GM21381 (cell line): ENCODE results near the gene TENM3.

Experiments used
- ATAC-seq: cut with Tn5 transposase; IDR thresholded peaks from one replicate; pipeline ENCODE4 v1.9.1; 2021; ENCODE audit warnings: mild to moderate bottlenecking, moderate library complexity; ENCODE audit not compliant: unreplicated experiment

Gene TENM3

DNA sequence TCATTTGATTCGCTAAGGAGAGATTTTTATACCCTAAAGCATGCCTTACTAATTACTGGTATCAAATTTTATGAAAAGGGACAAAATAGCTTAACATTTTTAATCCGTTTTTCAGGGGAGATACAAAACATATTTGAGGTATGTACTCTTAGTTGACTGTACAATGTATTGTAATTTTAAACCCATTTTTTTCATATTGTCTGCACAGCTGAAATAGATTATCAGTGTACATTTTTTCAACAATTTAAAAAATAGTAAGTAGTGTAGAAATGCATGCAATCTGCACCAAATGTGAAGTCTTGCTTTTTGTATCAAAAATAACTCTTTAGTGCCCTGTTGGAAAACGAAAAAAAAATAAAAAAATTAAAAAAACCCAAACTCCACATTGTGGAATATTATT is 82.2 kb downstream of the TENM3 start:
- ATAC-seq = no peak

DNA sequence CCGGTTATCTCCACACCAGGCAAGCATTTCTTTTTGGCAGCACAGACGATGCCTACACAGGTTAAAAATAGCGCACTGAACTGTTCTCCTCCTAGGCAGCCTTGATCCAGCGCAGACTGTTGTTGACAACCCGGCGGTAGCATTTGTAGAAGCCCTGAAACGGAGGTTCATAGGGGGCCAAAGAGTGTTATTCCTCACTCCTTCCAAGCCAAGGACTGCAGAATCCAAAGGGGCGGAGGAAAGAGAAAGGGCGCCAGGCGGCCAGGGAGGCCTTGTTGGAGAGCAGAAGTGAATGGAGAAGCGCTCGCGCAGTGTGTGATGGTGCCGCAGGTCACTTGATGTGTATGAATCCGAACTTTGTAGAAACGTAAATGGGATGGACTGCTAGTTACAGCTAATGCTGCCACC is 82.7 kb downstream of the TENM3 start:
- no peak for ATAC-seq

DNA sequence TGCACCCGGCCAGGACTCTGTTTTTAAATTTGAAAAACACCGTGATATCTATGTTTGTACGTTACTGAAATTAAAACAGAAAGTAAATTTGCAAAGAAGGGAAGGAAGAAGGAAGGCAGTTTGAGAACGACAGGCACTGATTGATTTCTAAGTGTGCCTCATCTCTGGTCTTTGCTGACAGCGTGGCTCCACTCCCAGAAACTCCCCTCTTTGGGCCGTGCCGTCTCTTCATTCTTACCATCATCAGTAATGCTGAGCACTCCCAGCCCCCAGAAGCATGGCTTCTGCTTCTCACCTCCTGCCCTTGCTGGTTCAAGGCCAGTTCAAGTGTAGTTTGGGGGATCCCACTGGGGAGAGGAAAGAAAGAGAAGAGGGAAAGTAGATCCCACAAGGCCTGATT is 85.3 kb downstream of the TENM3 start:
- no peak for ATAC-seq

DNA sequence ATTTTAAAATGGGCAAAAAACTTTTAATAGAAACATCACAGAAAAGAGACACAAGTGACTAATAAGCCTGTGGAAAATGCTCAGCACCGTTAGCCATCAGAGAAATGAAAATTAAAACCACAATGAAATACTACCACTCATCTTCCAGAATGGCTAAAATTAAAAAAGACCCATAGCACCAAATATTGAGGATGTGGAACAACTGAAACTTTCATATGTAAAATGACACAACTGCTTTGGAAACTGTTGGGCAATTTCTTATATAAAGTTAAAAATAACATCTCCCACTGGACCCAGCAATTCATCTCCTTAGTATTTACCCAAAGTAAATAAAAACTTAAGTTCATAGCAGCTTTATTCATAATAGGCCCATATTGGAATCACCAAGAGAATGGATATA is 94.2 kb downstream of the TENM3 start:
- no peak for ATAC-seq

DNA sequence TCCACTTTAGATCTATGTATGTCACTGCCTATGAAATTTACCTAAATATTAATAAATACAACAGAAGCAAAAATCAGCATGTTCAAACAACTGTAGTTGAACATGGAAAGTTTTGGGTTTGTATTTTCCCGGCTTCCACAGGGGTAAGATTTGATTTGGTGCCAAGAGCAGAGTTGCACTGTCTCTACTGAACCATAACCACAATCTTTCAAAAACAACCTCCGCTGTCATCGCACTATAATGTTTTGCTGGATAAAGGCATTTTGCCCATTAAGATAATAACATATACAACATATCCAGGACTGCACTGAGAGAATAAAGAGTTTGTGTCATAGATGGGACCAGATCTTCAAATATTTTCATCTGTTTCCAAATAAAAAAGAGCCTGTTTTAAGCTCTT is 94.9 kb downstream of the TENM3 start:
- ATAC-seq = no peak

DNA sequence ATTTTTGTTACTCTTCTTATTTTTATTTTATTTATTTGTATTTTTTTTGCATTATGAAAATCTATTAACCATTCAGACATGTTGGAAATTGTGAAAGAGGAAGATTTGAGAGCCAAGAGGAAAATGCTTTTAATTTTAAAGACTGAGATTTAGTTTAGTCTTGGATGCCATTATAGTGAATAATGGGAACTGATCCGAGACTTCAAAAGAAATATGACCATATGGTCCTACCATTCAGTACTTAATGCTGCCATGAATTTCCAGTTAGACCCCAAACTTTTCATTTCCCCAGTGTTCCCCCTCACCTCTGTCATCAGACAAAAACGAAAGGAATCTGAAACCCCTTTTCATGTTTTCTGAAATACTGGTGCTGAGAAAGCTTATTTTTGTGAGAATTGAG is 95.5 kb downstream of the TENM3 start:
- ATAC-seq = no peak

DNA sequence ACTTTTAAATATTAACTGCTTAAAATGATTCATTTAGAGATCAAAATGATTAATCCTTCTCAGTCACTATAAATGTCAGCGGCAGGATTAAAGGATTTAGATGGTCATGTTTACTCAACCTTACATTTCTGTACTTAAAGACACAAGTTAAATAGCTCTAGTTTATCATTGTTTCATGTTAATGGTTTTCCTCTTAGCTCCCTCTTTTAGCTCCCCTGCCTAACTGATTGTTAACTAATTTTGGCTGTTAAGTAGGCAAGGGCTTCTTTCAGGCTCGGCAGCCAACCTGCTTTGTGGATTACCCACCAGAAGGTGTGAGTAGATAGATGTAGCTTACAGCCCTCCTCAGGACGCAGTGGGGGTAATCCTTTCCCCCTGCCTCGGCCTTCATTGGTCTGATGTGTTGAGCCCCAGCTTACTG is 96.0 kb downstream of the TENM3 start:
- ATAC-seq = no peak

DNA sequence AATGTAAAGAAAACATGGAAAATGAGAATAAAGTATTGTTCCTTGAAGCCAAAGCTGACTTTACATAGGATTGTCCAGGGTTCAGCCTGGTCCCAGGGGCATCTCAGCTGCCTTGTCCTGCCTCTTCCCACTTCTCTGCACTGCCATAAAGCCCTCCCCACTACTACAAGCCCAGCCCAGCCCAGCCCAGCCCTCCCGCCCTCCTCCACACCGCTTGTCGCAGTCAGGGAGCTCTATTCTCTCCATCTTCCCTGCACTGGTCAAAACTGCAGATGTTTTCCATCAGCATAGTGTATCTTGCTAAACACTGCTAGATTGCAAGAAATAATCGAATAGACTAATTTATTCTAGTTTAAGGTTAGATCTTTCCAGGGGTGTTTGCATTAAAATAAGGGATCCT is 100.3 kb downstream of the TENM3 start:
- ATAC-seq = no peak

DNA sequence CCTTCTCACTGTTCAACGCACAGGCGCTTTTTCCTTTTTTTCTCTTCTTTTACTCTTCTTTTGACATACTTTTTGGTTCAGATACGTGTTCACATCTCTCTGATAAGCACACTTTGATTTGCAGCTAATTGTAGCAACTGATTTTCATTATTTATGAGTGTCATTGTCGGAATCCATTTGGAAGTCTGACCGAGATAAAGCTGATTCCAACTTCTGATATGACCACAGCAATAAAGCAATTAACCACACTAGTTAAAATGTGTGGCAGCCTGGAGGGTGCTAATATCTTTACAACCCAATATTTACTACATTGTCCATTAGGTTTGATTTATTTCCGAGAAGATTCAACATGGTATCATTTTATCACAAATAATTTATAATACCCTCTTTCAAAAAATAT is 101.8 kb downstream of the TENM3 start:
- ATAC-seq = no peak

DNA sequence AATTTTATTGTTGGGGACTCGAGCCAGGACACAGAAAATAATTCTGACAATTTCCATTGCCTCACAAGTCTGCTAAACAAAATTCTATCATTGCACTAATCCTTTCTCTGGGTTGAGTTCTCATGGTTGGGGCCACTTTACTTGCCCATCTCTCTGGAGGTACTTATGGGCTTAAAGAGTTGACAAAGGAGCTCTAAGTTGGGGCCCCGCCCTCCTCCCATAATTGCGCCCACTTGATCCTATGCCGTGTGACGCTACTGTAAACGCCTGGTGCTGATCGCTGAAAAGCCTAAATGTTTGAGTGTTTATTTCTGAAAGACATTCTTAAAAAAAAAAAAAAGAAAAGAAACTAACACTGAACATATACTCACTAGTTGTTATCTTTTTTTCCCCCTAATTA is 103.0 kb downstream of the TENM3 start:
- ATAC-seq = no peak

DNA sequence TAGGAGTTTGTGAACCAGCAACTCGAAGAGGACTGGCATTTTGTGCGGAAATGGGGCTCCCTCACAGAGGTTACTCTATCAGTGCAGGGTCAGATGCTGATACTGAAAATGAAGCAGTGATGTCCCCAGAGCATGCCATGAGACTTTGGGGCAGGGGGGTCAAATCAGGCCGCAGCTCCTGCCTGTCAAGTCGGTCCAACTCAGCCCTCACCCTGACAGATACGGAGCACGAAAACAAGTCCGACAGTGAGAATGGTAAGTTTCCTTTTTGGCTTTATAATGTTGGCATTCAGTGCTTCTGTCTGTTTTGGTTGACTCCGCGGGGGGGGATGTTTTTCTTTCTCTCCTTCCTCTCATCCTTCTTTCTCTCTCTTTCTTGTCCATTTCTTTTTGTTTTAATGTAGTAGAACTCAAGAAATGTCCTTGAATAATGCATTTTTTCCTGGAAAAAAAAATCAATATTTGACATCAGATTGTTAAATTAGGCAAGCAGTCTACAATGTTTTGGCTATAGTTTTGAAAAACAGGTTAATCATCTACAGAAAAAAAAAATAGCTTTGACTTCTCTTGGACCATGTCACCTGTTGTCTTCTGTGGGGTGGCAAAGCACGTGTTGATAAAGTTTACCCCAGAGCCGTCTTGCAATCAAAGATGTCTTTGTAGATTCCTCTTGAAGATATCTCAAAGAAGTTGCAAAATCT is 103.6 kb downstream of the TENM3 start:
- ATAC-seq = no peak

DNA sequence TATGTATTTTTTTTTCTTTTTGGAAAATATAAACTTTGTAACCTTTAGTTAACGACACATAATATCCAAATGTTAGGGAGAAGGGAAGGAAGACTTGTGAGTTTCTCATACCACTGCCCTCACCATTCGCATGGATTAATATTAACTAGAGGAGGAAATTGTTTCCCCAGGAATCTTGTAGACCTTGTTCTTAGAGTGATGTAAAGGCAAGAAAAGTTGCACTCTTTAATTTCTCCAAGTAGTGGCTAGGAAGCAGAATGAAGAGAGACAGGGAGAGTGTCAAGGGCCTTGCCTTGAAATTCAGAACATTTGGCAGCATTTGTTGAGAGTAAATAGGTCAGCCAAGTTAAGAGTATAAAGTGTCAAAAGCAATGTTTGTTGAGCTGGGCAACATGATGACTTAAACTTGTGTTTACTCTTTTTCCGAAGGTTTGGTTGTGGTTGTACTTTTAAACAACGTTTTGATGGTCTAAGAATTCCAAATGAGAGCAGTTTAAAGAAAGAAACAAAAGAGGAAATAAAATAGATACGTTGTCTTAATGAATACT is 105.7 kb downstream of the TENM3 start:
- ATAC-seq = no peak

DNA sequence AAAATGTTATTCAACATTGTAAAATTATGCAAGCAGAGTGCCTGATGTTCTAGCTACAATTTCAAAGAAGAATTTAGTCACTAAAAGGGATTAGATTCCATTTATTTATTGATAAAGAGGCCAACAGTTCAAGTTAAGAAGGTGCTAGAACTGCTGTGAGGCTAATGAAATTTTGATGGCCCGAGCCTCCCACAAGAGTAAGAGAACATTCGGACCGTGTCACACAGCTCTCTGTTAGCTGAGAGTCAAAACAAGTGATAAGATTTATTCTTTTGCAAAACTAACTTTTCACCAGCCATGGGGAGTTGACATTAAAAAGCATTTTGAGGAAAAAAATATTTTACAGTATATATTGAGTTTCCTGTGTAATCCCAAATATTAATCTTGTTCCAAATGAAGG is 106.8 kb downstream of the TENM3 start:
- no peak for ATAC-seq

DNA sequence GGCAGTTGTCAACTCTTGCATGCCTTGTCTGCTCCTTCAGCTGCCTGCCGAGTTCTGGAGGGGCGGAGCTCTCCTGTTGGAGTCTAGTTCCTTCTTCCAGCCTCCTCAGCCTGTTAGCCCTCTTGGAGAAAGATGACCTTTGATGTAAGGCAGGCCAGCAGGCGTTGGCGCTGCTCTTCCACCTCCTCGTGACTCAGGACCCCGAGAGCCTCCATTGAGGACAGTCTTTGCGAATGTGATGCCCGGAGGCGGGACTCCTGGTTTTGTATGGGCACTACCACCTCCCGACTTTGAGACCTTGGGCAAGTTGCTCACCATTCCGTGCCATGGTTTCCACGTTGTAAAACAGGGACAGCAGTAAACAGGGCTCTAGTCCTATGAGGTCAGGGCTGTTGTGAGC is 108.3 kb downstream of the TENM3 start:
- ATAC-seq = no peak

DNA sequence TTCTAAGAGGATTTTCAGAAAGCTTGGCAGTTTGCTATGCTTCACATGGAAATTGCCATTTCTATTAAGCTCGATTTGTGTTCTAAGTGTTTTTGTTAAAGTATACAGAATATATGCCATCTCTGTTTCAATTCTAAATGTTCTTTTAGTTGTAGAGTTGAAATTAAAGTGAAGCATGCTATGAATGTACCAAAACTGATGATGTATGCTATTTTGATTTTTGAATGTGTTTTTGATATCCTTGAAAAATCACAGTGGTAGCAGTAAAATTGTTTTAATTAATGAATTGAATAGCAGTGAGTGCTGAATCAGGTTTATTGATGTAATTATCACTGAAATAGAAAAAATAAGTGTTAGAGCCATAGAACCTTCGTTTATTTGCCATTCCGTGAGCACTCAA is 110.9 kb downstream of the TENM3 start:
- no peak for ATAC-seq

DNA sequence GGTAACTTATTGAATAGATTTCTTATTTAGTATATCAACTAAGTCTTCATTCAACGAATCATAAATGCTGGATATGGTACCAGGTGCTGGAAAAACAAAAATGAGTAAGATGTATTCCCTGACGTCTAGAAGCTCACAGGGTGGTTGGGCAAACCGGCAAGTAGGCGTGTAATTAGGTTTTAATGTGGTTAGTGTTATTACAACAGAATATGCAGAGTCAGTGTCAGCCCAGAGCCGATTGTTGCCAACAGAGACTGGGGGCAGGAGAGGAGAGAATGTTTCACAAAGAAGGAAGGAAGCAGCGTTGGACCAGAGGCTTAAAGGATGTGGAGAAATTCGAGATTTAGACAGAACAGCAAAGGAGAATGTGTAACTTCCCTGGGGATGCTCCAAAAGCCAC is 111.7 kb downstream of the TENM3 start:
- ATAC-seq = no peak

DNA sequence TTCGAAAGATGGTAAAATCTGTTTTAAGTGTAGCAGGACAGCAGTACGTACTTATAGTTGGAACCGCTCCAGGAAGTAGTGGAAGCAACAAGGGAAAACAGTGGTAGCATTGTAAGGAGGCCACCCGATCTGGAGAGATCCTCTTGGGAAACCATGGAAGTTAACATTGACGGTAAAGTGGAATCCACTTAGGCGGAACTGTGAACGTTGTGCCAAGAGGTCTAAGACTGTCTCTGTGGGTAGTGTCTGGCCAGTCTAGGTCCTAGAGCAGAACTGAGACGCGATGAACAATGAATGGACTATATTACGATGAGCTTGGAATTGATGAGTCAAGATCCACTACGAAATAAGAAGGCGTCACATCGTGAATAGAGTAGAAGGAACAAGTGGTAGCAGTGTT is 124.0 kb downstream of the TENM3 start:
- ATAC-seq = no peak

DNA sequence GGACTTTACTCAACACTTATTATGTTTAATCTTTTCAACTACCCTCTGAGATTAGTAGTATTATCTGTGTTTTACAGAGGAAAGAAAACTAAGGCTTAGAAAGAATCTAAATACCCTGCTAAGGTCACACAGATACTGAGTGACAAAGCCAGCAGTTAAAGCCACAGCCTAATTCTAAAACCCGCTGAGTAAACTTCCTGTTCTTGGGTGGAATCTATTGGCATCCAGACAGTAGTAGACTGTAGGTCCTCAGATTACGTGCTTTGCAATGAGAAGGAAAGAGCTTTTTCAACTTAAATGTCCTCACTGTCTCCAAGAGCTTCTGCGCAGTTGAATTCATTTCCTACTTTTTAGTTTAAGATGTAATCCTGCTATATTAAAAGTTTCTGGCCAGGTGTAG is 126.0 kb downstream of the TENM3 start:
- ATAC-seq = no peak

DNA sequence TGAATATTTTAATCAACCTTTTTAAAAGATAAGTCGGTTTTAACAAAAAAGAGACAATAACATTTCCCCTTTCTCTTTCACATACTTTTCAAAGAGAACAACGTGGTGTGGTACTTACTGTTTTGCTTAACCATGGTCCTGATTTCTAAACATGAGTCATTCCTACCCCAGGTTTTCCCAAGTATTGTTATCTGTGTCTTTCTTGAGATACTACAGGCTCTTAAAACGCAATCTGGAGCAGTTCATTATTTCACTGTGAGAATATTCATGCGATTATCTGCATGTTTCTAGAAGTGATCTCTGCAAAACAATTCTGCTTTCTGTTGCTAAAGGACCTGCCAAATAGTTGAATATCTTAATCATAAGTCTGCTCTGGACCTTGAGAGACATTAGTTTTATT is 127.3 kb downstream of the TENM3 start:
- no peak for ATAC-seq

DNA sequence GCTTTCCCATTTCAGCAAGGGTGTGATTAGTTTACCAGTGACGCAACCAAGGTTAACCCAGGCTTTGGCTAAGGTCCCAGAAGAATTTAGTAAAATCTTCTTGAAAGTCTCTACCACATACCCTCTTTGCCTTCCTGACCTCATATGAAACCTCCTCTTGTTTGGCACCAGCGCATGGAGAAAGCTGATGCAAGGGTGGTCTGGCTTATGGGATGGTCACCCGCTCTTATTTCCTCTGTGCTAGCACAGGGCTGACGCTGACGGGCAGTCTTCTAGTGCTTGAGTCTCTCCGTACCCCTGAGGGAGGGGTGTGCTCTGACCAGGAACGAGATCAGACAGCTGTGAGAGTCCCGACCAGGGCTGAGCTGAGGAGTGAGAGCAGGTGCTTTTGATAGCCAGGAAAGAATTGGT is 137.6 kb downstream of the TENM3 start:
- no peak for ATAC-seq

DNA sequence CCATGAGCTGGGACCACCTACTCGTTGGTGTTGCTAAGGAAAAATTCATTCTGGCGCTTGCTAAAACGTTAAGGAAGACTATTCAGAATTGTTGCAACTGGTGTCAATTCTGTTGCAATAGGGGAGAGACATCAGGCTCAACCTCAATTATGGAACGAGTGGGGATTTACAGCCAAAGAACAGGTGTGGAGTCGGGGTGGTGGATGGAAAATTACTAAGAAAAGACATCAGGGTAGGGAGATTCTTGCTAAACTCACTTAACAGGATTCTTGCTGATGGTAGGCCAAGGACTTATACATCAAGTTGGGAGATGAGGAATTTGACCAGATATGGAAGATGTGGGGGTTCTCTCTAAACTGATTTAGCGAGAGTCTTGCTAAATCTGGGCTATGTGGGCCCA is 139.7 kb downstream of the TENM3 start:
- ATAC-seq = no peak

DNA sequence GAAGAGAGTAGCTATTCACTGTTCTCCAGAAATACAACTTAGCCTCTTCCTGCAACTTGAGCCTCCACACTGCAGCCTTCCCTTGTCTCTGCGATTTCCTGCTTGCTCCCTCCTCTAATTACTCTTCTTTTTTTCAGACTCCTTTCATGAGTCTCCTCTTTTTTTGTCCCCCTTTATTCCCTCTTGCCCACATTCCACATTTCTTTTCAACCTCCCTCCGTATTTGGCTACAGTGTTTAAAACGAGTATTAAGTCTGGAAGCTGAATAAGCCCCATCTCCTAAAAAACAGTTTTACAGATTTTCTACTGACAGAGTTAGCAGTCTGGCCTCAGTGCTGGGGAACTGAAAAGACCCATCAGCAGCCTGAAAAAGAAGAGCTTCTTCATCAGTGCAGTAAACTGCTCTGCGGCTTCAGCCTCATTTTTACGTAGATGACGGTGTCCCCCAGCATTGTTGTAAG is 141.5 kb downstream of the TENM3 start:
- ATAC-seq = no peak

DNA sequence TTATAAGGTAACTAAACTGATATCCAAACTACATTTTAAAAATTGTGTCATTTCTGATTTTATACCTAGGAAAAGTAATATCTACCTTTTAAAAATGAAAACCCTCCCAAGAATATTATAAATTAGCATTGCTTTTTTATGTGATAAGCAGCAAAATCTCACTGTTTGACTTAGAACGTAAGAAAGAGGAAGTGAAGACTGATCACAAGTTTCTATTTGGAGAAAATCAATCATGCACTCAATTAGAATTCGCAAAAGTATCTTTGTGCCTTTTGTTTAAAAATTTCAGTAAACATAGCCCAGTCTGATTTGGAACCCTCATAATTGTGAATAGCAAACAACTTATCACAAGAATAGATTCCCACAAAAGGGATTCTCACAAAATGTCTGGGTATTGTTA is 142.7 kb downstream of the TENM3 start:
- no peak for ATAC-seq
